HepG2 (cell line): ENCODE measurements around the gene PAMR1.
"Not testable (repeated sequence)": the region's sequence is repeated elsewhere in the genome, so short reads cannot be mapped to it uniquely, and the experiment has no call there.

Experiments
- ARNT ChIP-seq: fragments of 450-650 bp; IDR thresholded peaks from 2 replicates; pipeline ENCODE4 v1.6.1; 2017
- HMG20B ChIP-seq: conservative IDR thresholded peaks from 2 replicates; pipeline ENCODE4 v1.6.1; 2016; ENCODE audit warnings: missing genetic modification reagents, missing compliant biosample characterization
- NFE2L2 ChIP-seq: fragments of 150-350 bp; IDR thresholded peaks from 2 replicates; pipeline ENCODE4 v1.6.1; 2014; ENCODE audit warnings: low read length
- ONECUT2 ChIP-seq: sonication (generic); formaldehyde crosslinking; IDR thresholded peaks from 2 replicates; pipeline ENCODE4 v1.4.0; 2020; ENCODE audit warnings: missing genetic modification reagents
- RAD21 ChIP-seq: fragments of 450-650 bp; formaldehyde crosslinking; IDR thresholded peaks from 2 replicates; pipeline ENCODE4 v1.5.0; 2020; ENCODE audit warnings: mild to moderate bottlenecking
- RELA ChIP-seq: sonication (generic); formaldehyde crosslinking; IDR thresholded peaks from 2 replicates; pipeline ENCODE4 v1.4.0; 2020; ENCODE audit warnings: missing genetic modification reagents
- RFX5 ChIP-seq: IDR thresholded peaks from 2 replicates; pipeline ENCODE4 v1.6.1; 2011; ENCODE audit warnings: low read depth, low read length, improper control_type of control experiment
- ZNF282 ChIP-seq: fragments of 450-650 bp; IDR thresholded peaks from 2 replicates; pipeline ENCODE4 v1.6.1; 2018; ENCODE audit not compliant: partially characterized antibody
- TF ChIP-seq, protein P1 (sequence below): sonication (generic); formaldehyde crosslinking; IDR thresholded peaks from 2 replicates; pipeline ENCODE4 v1.5.0; 2020; ENCODE audit warnings: mild to moderate bottlenecking, missing genetic modification reagents, moderate library complexity

DNA sequence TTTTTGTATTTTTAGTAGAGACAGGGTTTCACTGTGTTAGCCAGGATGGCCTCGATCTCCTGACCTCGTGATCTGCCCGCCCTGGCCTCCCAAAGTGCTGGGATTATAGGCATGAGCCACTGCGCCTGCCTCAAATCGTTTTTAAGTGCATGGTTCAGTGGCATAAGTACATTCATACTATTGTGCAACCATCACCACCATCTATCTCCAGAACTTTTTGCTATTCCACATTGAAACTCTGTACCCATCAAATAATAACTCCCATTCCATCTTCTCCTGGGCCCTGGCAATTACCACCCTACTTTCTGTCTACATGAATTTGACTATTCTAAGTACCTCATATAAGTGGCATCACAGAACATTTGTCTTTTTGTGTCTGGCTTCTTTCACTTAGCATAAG is 3.3 kb downstream of the PAMR1 start:
- TF ChIP-seq HMG20B; RAD21 (CRISPR knock-in tag); NFE2L2; RELA; ARNT; ZNF282; RFX5; ONECUT2: not testable (repeated sequence)
- TF ChIP-seq, protein P1, sequence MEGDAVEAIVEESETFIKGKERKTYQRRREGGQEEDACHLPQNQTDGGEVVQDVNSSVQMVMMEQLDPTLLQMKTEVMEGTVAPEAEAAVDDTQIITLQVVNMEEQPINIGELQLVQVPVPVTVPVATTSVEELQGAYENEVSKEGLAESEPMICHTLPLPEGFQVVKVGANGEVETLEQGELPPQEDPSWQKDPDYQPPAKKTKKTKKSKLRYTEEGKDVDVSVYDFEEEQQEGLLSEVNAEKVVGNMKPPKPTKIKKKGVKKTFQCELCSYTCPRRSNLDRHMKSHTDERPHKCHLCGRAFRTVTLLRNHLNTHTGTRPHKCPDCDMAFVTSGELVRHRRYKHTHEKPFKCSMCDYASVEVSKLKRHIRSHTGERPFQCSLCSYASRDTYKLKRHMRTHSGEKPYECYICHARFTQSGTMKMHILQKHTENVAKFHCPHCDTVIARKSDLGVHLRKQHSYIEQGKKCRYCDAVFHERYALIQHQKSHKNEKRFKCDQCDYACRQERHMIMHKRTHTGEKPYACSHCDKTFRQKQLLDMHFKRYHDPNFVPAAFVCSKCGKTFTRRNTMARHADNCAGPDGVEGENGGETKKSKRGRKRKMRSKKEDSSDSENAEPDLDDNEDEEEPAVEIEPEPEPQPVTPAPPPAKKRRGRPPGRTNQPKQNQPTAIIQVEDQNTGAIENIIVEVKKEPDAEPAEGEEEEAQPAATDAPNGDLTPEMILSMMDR = not testable (repeated sequence)
